ENCODE data around the gene EED. TPM values are rescaled to one million over a fixed set of nuclear protein-coding genes. Genes with fewer than 3 reads are reported as not detected.

The EED gene
- total RNA-seq, 1 experiment from 2014 or later: 25.2 TPM

GRCh38 chr11:86275493-86276370, 31.2 kb downstream of the EED start:
- Histone ChIP-seq H3K27ac (ENCODE audit: low read depth, low read length) (no peak overlapping the region), H2AFZ (ENCODE audit: low read depth, low read length, poor library complexity, severe bottlenecking) (no peak overlapping the region), H3K4me3 (replicated peaks in 1 of 2; ENCODE audit: low read depth in 1 of 2, low read length in 2 of 2) (no peak overlapping the region), H3K36me3 (ENCODE audit: control insufficient read depth in 1 of 2, insufficient read depth in 2 of 2, low read length in 2 of 2) (peaks cover 12 to 17% of the 10 kb centered on the region in 2 experiments; a peak in 3 of 4 replicates), H4K20me1 (ENCODE audit: insufficient read depth) (0 out of 2 replicates have a peak, but pooled peaks cover 2% of the 10 kb centered on the region), H3K4me2 (ENCODE audit: low read length) (no peak overlapping the region), H3K9ac (ENCODE audit: low read length) (no peak overlapping the region), H3K79me2 (ENCODE audit: insufficient read depth, low read length) (peaks cover 62% of the 10 kb centered on the region), H3K9me2 (ENCODE audit: insufficient read depth) (no peaks in the 10 kb centered on the region), H3K4me1 (ENCODE audit: control insufficient read depth in 1 of 2, insufficient read depth in 2 of 2, low read length in 2 of 2) (no peaks in the 10 kb centered on the region), H3K9me3 (ENCODE audit: control insufficient read depth in 1 of 2, insufficient read depth in 1 of 2, low read depth in 1 of 2, low read length in 2 of 2) (no peaks in the 10 kb centered on the region), H3K27me3 (ENCODE audit: insufficient read depth, low read length) (no peaks in the 10 kb centered on the region)
- intact Hi-C loops (cut with micrococcal nuclease): loop anchor here (10.0 kb wide), 1 partner anchor 231 kb away; no protein-coding TSS in a partner anchor
- ChIA-PET POLR2A (no interaction called here), RAD21 (ENCODE audit: low non-redundant PET in 1 of 2, low total read pairs in 2 of 2, uncharacterized antibody in 2 of 2, unreplicated experiment in 2 of 2) (no interaction called here), CTCF (no interaction called here)
- BruUV-seq (replicated peaks): no TSS peak
- ATAC-seq (0 out of 2 replicates have a peak, but pooled peaks have one; percentile 38), DNase-seq (ENCODE audit: low read depth, low spot score) (no peak)
- TF ChIP-seq ZBTB33 (IDR thresholded peaks at IDR 0.05; ENCODE audit: extremely low read depth, insufficient replicate concordance, low read length) (no peak), CTCF (IDR thresholded peaks at IDR 0.05 in 2 of 3, conservative IDR thresholded peaks at IDR 0.05 in 1 of 3; ENCODE audit: borderline replicate concordance in 1 of 3, insufficient read depth in 1 of 3, low read depth in 2 of 3, low read length in 2 of 3) (peak in 1 of 3 experiments; percentile 25; a peak in 1 of 6 replicates)

All from HCT116 (cell line).